ENCODE results near the gene NHSL1.
"Not testable (repeated sequence)": the region's sequence is repeated elsewhere in the genome, so short reads cannot be mapped to it uniquely, and the experiment has no call there.

NHSL1 gene

DNA sequence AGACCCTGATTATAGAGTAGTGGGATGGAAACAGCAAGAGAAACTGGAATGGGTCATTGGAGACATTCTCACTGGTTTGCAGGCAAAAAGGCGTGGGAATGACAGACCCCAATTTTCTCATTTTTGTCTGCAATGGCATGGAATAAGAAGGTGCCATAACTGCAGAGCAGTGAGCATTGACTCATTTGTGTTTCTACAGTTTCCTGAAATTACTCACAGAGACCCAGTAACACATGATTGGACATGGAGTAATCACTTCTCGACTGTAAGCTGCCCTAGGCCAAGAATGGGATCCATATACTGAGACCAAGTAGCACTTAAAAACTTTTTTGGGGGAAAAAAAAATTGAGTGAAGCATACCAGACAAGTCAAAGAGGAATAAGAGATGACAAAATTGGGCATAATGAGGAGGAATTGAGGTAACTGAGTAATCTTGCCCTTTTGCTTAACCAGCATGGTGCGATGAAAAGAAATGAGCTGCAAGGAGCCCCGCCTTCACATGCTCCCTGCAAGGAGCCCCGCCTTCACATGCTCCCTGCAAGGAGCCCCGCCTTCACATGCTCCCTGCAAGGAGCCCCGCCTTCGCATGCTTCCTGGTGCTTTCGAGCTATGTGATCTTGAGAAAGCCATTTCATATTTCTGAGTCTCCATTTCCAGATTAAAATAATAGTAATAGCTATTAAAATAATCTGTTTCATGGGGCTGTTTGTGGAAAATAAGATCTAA is 44.1 kb downstream of the NHSL1 start:
- no peak for DNase-seq

DNA sequence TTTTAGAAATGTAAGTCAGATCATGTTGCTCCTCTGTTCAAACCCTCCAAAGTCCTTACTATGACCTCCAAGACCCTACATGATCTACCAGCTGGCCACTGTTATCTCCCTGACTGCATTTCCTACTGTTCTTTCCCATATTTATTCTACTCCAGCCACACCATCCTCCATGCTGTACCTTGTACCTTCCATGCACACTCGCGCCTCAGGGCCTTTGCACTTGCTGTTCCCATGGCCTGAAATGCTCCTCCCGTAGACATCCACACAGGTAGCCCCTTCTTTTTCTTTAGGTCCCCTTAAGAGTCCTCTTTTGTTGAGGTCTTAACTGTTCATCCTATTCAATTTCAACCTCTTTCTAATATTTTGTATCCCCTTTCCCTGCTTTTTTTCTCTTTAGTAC is 48.3 kb downstream of the NHSL1 start:
- DNase-seq, result no peak

DNA sequence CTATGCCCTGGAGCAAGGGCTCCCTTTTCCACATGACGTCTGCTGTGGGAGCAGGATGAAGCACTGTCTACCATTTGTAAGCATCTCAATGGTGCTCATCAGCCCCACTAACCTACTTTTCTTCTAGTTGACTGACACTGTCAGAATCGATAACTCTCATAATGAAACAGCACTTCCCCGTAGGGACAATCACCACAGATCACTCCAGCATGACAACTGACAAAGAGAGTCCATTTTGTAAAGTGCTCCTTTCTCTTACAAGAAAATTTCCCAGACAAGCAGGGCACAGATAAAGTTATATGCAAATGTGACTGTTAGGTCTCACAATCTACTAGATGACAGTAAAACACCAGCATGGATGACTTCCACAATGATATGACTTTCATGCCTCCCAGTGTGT is 48.8 kb downstream of the NHSL1 start:
- no peak for DNase-seq

DNA sequence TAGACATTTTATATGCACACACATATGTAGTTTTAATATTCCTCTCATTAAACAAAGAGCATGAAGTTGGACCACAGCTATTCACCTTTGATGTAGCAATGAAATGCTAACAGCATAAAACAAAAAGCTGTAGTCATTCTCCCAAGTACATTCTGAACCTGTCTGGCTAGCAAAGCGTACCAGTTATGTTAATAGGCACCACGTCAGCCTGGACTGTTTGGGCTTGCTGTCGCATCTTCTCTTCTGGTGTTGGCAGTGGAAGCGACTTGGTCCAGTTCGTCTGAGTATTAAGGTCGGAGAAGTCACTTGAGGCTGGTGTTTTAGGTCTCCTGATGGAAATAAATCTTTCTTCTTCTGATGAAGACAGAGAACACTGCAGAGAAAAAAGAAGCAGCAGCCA is 52.5 kb downstream of the NHSL1 start:
- DNase-seq, result no peak

DNA sequence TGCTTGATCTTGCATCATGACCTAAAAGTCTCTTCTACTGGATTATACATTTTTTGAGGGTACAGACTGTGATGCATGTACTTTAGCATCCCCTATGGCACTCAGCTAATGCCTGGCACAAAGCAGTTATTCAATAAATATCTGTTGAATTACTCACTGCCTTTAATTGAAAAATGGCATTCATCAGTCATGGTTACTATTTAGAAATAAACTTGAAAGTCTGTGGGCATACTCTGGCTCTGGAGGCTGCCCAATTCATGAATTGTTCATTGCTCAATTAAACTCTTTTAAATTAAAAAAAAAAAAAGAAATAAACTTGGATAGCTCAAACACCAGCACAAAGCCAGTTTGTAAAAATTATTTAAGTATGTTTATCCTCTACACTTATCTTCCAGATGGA is 55.3 kb downstream of the NHSL1 start:
- DNase-seq, result no peak

DNA sequence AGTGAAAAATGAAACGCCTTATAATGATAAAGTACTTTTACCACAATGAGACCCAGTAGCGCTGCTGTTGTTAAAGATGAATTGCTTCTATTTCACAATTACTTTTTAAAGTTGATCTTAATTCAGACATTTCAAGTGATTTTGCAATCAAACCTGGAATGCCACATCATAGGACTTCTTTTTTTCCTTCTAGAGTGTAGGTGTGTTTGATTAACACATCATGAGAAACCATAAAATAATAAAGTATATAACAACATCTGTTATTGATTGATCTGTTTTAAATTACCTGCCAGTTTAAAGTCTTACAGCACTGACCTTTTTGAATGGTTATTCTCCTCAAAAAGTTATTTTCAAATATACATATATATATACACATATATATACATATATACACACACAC is 56.6 kb downstream of the NHSL1 start:
- DNase-seq, result no peak

DNA sequence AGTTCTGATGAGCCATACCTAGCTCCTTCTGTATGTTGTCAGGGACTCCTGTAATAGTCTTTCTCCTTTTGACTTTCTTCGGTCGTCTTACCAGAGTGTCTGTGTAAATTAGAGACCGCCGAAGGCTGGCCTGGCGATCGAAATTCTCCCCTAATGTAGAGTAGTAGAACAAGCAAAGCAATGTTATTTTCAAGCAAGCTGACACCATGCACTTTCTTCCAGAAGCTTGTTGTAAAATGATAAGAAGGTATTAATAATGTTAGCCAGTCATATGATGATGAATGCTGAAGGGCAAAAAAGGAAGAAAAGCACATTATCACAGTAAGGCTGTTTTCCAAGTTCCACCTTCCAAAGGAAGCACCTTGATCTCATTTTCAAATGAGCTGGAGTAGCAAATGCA is 57.3 kb downstream of the NHSL1 start:
- no peak for DNase-seq

DNA sequence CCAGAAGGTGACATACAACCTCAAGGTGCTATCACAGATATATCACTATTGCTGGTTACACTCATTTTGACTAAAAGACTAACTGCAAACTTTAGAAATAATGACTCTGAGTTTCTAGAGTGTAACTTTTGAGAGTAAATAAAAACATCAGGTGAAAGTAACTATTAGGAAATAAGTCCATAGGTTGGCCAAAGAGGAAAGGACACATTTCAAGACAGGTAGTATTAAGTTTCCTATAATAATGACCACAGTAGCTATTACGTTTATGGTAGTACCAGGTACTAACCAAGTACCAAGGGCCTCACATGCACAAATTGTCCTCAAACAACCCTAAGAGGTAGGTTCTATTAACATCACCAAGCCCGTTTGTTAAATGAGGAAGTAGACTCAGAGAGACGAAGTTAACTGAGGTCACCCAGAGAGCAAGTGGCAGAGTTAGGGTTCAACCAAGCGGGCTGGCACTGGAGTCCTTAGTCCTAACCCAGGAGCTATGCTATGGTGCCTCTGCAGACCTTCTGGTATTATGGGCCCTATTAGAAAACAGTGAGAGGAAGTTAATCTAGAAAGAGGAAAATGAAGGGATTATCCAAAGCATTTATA is 58.4 kb downstream of the NHSL1 start:
- DNase-seq, result peak; percentile 81

DNA sequence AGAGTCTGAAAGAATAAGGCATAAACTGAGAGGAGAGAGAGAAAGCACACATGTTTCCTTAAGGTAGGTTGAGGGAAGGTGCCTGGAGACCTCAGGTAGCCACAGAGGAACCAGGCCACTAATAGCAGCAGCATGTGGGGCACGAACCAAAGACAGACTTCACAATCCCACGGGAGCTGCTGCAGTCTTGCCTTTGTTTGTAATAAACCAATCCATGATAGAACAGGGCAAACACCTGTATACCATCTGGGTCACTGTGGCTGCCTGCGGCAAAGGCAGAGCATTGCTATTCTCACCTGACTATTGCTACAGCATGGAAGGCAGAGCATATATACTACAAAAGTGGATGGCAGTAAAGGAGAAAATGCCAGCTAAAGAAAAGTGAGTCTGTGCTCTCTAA is 59.0 kb downstream of the NHSL1 start:
- no peak for DNase-seq

DNA sequence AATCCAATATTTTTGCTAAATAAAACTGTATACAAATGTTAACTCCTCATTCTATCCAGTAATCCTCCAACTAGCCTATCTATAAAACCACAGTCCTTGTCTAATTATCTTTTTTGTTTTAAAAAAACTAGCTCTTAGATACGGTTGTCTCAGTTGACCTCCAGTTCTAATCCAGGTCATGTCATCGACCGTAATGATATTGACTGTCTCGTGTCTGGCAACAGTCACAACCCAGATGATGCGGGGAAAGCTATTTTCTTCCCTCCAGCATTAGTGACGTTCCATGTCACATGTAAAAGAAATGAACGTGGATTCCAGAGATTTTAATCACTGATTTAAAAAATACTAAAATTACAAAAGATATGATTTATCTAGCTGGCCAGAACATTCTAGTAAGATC is 59.7 kb downstream of the NHSL1 start:
- no peak for DNase-seq

DNA sequence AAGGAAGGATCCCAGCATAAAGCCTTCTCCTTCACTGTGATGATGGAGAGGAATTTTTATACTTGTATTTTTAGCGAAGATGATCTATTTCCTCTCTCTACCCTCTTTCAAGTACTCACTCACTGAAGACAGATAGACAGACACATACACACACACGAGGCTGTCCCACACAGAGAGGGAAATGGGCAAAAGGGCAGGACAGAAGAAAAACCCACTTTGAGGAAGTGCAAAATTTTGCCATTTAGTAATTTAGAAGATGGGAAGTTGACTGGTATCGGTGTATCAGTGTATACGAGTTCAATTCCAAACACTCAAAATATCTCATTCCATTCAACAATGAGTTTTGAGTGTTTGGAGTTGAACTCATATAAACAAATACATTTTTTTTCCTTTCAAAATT is 64.4 kb downstream of the NHSL1 start:
- peak; percentile 87 for DNase-seq

DNA sequence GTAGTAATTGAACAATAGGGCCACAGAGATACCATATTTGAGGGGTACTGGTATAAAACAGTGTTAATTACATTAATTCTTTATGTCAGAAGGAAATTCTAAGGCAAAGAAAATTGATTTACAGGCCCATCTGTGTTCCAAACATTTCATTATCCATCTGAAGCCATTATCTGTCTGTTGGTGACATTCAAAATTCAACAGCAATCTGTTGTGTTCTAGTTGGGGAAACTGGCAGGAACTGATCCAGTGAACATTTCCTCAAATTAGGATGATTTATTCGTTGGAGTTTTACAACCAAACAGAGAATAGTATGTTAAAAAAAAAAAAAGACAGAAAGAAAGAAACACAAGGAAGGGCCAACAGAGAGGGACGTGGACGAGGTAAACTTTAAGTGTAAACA is 65.2 kb downstream of the NHSL1 start:
- no peak for DNase-seq

DNA sequence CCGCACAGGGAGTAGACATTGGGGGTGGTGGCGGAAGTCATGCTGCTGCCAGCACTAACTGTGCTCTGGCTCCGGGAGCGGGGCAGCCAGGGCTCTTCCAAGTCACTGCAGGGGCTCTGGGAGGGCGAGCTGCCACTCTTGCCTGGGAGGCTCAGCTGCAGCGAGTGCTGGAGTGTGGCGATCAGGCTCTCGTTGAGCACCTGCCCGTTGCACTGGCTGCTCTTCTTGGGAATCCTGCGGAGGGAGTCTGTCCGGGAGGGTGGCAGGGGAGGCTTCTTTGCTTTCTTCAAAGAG is 67.3 kb downstream of the NHSL1 start:
- no peak for DNase-seq

DNA sequence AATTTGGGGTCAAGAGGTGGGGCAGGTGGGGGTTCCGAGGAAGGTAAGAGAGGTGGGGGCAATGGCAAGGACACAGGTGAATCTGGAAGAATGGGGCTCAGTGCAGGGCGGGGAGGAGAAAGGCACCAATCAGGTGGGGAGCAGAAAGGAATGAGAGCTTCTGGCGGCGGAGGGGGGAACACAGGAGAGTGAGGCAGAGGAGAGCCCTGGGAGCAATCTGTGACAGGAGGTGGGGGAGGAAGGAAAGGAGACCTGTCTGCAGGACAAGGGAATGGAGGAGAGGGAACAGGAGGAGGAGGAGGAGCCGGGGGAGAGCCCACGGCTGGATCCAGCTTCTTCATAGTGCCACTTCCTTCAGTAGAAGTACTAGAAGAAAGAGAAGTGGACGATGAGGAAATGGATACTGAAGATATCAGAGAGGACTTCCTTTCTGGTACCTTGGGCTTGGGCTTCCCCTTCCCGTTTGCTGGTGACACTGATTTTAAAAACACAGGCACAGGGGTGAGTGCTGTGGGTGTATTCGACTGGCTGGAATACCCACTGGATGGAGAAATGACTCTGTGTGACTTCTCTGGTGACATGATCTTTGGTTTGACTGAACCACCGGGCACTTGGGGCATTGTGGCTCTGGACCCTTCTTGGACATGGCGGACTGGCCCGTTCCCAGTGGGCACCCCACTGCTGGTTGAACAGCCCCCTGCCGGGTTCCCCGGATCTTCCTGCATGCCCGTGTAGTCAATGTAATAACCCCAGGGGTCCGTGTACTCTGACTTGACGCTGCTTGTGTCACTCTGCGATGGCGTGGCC is 67.8 kb downstream of the NHSL1 start:
- peak; percentile 81 for DNase-seq

DNA sequence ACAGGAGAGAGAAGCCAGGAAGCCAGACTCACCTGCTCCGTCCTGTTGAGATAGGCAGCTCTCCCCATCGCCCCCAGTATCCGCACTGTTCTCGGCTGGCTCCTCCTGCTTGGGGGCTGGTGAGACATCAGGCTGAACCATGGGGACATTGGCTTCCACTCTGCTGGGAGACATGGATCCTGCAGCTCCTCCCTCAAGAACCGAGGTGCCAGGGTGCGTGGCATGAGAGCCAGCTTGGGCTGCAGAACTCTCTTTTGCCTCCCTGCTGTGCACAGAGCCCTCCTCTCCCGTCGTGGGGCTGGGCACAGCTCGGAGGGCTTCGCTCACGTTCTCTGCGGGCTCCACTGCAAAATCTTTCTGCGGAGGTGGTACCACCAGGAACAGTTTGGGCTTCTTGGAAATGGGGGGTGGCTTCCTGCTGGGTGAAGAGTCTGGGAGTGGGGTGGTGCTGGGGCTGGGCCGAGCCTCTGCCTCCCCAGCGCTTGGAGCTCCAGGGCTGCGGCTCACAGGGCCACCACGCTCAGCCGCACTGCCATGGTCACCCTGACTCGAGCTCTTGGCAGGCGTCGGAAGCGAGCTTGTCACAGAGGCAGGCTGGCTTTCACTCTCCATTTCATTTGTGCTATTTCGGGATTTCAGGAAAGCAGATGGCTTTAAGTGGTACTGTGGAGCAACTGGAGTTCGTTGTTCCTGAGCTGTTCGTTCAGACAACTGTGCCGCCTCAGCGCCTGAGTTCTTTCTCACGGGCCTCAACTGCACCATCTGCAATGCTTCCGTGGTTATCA is 68.7 kb downstream of the NHSL1 start:
- no peak for DNase-seq

DNA sequence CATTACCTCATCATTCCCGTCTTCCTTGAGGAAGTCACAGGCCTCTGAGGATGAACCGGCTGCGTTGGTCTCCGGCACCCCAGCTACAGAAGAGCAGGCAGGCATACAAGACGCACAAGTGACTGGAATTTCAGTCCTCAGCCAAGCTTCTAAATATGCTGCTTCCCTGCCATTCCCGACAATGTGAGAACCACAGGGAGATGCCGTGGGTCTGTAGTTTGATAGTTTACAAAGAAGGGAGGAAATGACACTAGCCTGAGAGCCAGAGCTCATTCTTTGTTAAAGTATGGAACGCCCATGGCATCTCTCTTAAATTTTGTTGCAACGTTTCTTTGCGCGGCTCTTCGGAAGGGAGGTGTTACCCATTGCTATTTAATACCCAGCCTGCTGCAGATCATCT is 69.5 kb downstream of the NHSL1 start:
- no peak for DNase-seq

DNA sequence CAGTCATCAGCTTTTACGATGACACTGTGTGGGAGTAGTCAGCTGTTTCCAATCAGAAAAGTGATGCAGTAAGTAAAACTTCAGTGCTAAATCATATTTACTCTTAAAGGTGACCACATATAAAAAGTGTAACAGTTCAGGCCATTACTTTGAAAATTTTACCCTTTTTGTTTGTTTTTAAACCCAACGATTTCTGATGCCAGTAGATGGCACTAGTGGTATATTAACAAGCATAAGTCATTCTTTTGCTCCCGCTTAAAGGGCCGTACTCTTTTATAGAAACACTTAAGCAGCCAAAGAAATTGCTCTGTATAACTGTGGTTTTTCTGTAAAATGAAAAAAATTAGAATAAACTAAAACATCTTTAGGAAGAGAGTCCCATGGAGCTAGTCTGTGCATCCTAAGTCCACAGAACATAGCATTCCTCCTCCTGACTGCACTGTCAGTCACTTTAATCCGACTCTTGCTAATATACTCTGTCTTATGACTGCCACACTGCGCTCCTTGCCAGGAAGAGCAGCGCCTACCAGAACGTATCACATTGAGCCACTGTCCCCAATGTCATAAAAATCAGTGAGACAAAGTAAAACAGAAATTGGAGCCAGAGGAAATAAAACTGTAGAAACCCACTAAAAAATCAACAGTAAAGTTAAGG is 70.2 kb downstream of the NHSL1 start:
- DNase-seq, result peak; percentile 50

DNA sequence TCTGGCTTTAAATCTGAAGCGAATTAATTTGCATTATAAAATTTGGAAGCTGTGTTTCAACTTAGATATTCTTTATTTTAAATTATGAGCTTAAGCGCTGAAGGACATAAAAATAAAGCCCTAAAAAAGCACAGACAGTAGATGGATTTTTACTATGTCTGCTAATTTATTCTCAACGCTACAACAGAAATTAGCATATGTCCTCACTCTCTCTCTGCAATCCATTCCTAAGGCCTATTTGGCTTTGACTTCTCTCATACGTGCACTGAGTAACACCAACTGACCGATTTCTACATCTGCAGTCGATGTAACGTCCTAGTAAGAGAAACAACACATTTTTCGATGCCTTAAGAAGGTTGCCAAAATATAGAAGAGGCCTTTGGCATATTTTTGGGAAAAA is 71.6 kb downstream of the NHSL1 start:
- DNase-seq, result no peak

DNA sequence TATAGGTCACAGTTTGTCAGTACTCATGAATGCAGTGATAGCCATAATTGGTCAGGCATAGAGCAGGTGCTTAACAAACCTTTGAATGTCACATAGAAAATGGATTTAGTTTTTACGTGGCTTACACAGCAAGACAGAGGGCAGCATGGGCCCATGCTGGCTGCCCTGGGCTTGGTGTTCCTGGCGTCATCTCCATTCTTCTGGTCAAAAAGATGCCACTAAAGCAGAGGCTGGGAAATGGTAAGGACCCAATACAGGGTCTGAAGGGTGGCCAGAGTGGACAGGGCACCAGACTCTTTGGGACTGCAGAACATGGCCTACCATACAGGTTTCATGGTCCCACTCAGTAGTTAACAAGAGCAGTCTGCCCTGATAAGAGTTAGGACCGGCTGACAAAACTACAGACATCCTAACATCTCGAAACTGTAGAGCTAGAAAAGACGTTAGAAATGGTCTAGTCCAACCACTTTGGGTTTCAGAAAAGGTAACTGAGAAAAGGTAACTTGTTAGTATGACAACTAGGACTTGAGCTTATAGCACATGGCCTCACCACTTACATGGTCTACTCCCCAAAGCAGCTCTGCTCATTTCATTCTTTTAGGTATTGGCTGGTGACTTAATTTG is 72.7 kb downstream of the NHSL1 start:
- no peak for DNase-seq

DNA sequence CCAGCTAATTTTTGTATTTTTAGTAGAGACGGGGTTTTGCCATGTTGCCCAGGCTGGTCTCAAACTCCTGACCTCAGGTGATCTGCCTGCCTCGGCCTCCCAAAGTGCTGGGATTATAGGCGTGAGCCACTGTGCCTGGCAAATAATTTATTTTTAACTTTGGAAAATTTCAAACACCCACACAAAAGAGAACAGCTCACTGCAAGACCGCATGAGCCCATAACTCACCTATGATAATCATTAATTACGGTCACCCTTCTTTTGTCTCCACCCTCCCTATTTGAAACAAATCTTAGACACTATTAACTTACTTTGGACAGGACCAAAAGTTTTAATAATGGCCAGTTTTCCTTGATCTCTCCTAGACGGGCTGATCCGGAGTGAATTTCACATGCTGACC is 74.0 kb downstream of the NHSL1 start:
- DNase-seq, result not testable (repeated sequence)

DNA sequence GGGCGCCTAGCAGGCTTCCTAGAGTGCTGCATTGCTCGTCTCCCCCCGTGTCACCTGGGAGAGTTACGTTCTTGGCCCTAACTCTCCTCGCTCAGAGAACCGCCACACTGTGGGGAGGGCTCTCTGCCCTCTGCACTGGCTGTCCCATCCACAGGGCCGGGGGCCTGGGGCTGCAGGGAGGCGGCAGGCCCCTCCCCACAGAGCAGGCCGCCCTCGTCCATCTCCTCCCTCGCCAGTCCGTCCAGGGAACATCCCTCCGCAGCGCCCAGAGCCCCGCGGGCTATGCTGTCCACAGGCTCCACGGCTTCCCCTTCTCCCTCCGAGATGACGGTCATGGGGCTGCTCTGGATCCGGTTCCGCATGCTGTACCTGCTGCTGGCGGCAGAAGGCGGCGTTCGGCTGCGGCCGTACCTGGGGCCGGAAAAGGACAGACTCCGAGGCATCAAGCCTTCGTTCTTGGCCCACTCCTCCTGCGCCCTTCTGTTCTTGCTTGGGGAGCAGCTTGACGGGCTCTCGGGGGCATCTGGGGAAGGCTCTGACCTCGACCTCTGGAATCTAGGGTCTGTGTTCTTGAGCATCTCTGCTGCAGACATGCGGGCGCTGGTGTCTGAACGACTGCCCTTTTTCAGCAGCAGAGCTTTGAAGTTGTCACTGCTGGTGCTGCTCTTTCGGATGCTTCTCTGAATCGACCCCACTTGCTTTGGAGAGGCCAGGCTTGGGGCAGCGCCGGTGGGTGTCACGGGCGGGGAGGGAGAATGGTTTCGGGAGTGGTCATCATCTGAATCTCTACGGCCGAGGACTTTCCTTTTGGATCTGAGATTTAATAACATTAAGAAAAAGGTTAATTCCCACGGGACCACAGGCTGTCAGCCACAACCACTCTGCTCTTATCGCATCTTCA is 75.0 kb downstream of the NHSL1 start:
- no peak for DNase-seq

DNA sequence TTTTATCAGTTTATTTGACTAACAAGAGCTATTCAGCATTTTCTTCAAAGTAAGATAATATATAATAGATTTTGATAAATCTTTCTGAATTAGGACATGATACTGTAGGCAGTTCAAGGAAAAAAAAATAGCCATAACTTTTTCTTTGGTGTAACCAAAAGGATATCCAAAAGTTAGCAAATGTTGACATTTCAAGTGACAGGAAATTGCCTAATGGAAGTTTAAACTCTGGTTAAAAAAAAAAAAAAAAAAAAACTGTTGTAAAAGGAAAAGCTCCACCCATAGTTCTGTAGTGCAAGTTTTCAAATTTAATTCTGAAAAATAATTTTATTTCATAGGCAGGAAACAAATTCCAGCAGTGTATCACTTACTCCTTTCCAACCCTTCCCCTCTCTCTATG is 76.4 kb downstream of the NHSL1 start:
- peak; percentile 51 for DNase-seq

Data from MV-4-11 (cell line).